ENCODE measurements around the gene STK32C.

Gene STK32C

GRCh38 chr10:132207536-132208461 is 100.0 kb downstream of the STK32C start:
- H3K4me3 ChIP-seq (ENCODE audit: low read depth, low read length), result no peak overlapping the region
- DNase-seq (ENCODE audit: low read depth), result no peak

DNA sequence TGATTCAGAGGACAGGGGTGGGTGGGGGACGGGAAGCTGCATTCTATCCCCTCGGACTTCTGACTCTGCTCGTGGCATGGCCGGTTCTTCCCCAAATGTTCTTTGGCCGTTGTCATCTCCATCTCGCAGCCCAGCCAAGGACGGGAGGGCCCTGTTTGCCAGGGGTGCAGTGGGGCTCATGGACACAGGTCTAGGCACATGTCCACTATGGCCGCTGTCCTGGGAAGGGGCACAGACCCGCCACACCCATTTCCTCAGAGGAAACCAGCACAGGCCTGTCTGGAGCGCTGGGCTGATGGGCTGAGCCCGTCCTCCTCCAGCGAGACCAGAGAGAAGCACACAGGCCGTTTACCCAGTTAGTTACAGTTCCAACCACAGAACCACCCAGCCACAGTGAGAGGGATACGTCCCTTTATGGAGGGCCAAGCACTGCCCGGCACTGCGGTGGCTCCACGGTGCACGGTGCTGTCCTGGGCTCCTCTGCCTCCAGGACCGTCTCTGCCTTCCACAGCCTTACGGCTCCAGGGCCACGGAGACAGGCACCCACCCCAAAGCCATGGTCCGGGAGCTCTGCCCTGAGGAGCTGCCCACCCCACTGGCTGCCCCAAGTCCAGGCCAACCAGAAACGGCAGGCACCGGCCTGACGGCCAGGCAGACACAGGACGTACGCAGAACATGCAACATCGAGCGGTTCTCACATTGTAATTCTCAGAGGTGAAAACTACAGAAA is 100.8 kb downstream of the STK32C start:
- no peak overlapping the region for H3K4me3 ChIP-seq (ENCODE audit: low read depth, low read length)
- no peak for DNase-seq (ENCODE audit: low read depth)

DNA sequence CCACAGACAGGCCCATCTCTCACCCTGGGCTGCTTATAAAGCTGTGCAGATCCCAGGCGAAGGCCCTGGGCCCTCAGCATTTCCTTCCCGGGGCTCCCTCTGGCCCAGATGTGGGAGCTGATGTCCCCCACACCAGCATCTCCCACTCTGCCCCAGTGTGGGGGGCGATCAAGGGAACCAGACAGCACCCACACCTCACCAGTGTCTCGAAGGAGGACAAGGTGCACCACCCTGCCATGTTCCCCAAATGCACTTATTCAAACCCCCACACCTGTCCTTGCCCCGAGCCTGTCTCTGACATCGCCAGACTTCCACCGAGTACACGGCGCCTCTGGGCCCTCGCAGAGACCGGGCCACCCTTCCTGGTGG is 101.4 kb downstream of the STK32C start:
- DNase-seq (ENCODE audit: low read depth), result no peak
- H3K4me3 ChIP-seq (ENCODE audit: low read depth, low read length), result no peak overlapping the region

DNA sequence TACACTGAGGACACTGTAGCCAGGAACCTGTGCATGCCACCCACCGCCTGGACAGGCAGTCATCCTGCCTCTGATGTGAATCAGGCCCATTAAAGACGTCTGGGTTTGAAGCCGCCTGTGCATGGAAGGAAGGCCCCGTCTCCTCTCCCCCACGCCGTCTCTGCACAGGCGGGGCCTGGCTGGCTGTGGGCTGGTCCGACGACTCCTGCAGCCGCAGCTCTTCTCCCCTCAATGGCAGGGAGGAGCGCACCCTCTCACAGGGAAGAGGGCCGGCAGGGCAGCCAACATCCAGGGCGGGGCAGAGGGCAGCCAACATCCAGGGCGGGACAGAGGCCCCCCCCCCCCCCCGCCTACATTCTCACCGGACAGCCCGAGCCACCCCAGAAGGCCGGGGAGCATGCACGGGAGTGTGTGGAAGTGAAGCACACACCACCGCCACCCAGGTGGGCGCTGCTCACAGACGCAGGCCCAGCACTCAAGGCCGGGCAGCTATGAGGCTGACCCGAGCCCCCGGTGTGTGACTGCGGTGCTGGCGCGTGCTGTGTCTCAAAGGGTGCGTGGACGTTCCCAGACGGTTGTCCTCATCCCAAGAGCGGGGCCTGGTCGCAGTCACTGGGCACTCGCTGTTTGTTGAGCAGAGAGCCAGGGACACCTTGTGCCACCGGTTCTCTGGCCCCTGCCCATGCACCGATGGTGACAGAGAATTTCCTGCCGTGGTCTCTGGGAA is 101.9 kb downstream of the STK32C start:
- H3K4me3 ChIP-seq (ENCODE audit: low read depth, low read length), result no peak overlapping the region
- no peak for DNase-seq (ENCODE audit: low read depth)

DNA sequence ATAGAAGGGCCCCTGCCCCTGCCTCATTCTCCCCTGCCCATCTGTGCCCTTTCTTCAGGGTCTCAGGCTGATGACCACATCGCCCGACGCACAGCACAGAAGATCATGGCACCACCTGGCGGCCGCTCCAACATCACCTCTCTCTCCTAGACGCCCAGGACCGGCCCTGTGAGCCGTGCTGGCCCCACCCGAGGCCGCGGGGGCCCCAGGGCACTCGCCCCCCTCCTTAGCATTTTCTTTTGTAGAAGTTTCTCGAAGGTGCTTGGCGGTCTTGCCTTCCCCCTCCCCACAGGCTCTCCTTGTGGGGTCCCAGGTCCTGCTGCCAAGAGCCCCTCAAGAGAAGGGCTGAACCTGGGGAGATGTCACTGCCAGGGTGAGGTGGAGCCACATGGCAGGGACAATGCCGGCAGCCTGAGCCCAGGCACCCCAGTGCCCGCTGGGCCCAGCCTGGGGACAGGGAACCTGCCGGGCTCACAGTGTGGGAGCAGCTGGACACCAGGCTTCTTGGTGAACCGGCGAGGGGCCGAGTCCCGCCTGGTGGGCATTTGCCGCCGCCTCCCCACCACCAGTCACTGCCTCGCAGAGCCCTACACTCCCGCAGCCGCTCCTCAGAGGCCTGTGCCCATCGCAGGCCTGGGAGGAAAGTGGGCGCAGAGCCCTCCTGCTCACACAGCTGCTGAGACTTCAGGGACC is 102.8 kb downstream of the STK32C start:
- H3K4me3 ChIP-seq (ENCODE audit: low read depth, low read length), result no peak overlapping the region
- DNase-seq (ENCODE audit: low read depth), result no peak

- no peak overlapping the region for H3K4me3 ChIP-seq (ENCODE audit: low read depth, low read length)
- no peak for DNase-seq (ENCODE audit: low read depth)
Measured at GRCh38 chr10:132204078-132204780, 103.5 kb downstream of the STK32C start.

DNA sequence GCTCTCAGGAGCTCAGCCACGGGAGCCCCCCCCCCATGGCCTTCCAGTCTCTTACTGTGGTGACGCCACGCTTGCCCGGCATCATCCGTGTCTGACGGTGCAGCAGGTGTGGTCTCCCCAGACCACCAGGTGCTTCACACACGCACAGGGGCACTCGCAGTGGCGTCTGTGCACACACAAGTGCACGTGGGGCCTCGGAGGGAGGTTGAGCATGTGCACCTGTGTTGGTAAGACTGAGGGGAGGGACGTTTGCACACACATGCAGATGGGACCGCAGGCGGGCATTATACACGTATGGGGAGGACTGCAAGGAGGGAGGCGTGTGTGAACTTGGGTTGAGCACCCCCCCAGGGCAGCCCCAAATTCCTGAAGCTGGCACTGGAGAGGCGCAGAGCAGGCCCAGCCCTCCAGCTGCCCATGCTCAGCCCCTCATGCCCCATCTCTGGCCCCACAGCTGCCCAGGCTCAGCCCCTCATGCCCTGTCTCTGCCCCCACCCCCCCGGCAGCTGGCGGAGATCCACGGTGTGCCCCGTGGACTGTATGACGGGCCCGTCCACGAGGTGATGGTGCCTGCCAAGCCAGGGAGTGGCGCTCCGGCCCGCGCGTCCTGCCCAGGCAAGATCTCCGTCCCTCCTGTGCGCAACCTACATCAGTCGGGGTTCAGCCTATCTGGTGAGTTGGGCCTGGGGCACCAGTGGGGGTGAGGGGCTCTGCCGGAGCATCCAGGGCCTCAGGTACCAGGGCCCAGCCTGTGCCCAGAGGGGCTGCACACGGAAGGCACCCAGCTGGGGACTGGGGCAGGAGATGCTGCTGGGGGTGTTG is 104.3 kb downstream of the STK32C start:
- no peak overlapping the region for H3K4me3 ChIP-seq (ENCODE audit: low read depth, low read length)
- DNase-seq (ENCODE audit: low read depth), result no peak

DNA sequence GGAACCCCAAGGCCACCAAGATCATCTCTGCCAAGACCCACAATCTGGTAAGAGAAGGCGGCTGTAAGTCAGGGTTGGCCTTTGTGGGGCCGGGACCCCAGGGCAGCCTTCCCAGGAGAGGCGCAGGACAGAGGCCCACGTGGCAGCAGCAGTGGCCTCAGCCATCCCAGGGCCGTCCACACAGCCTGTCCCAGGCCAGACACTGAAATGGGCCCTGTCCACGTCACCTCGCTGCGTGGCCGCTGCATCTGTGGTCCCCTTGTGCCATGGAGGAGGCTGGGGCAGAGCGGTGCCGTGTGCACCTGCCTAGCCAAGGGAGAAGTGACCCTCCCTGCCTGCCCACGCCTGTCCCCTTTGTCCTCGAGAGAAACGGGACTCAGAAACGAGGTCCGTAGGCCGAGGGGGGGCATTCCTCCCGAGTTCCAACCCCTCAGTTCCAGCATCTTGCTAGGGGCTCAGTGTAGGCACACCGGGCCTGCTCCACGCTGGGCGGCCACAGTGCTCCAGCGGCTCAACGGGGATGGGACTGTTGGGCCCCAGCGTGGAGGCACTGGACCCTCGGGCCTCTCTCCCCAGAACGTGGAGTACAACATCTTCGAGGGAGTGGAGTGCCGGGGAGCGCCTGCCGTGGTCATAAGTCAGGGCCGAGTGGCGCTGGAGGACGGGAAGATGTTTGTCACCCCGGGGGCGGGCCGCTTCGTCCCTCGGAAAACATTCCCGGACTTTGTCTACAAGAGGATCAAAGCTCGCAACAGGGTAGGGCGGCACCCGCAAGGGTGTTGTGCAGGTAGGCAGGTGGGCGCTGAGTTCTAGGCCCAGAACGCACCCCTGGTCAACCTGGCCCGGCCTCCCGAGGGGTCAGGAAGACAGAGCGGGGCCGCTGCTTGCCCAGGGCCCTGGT is 105.4 kb downstream of the STK32C start:
- no peak for DNase-seq (ENCODE audit: low read depth)
- no peak overlapping the region for H3K4me3 ChIP-seq (ENCODE audit: low read depth, low read length)

DNA sequence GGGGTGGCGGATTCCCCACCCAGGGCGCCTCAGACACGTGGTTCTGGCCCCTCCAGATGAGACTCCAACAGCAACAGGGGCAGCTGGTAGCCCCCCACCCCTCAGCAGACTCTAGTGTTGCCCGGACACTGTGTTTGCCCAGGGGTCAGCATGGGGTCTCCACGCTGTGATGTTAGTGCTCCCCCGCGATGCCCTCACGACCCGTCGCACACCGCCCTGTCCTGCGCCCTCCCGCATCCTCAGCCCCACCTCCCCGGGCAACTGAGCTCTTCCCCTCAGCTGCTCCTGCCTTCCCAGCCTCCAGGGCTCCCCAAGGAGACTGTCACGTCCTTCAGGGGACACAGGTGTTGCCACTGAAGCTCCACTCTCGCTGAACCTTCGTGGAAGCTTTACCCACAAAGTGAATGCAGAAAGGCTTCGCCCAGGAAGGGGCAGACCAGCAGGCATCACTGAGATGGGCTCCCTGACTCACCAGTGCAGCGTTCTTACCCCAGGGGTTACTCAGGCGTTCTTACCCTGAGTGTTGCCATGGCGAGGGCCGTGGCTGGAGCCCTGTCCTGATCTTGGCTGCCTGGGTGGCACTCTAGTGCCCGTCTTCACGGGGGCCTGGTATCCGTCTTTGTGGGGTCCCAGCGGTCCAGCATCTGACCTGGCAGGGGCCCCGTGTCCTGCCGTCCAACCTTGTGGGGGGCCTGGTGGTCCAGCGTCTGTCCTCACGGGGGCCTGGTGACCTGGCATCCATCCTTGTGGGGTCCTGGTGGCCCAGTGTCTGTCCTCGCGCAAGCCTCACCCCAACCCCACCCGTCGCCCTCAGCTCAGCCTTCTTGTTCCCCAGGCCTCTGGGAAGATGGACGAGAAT is 106.4 kb downstream of the STK32C start:
- no peak overlapping the region for H3K4me3 ChIP-seq (ENCODE audit: low read depth, low read length)
- DNase-seq (ENCODE audit: low read depth), result no peak

DNA sequence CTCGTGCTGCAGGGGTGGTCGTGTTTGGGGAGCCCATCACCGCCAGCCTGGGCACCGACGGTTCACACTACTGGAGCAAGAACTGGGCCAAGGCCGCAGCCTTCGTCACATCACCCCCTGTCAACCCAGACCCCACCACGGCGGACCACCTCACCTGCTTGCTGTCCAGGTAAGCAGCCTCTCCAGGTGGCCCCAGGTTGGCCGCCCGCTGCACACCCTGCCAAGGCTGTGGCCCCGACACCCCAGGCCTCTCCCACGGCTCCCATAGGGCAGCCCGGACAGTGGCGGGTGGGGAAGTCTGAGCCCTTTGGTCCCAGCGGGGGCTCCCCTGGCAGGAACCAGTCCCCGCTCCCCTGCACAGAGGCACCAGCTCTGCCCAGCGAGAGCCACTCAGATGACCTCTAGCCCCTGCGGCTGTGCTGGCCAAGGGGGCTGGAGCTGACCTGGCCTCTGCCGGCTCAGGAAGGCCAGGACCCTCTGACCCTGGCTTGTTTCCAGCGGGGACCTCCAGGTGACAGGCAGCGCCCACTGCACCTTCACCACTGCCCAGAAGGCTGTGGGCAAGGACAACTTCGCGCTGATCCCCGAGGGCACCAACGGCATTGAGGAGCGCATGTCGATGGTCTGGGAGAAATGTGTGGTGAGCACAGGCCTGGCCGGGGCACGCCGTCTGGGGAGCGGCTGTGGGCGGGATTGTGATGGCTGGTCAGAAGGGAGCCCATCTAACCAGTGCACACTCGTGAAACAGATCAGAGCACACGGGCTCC is 107.2 kb downstream of the STK32C start:
- DNase-seq (ENCODE audit: low read depth), result no peak

GRCh38 chr10:132199854-132200311 is 107.9 kb downstream of the STK32C start:
- no peak for DNase-seq (ENCODE audit: low read depth)
- no peak overlapping the region for H3K4me3 ChIP-seq (ENCODE audit: low read depth, low read length)

More for the DNA sequence above, 107.2 kb downstream of the STK32C start:
- H3K4me3 ChIP-seq (ENCODE audit: low read depth, low read length), result no peak overlapping the region

- DNase-seq (ENCODE audit: low read depth), result no peak
- no peak overlapping the region for H3K4me3 ChIP-seq (ENCODE audit: low read depth, low read length)
Measured at GRCh38 chr10:132199268-132199853, 108.4 kb downstream of the STK32C start.

- H3K4me3 ChIP-seq (ENCODE audit: low read depth, low read length), result no peak overlapping the region
- no peak for DNase-seq (ENCODE audit: low read depth)
Measured at GRCh38 chr10:132198381-132199181, 109.2 kb downstream of the STK32C start.

DNA sequence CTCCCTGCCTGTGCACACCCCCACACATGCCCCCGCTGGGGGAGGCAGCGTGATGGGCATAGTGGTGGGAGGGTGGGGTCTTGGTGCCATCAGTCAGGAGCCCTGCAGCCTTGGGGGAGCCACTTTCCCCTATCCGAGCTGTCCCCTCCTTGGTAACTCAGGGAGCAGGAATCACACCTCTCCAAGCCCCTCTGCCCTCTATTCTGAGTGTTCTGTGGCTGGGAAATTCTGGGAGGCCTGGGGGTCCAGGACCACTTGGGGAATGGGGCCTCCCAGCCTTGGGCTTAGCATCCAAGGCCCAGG is 109.7 kb downstream of the STK32C start:
- DNase-seq (ENCODE audit: low read depth), result no peak
- no peak overlapping the region for H3K4me3 ChIP-seq (ENCODE audit: low read depth, low read length)
